HepG2 (cell line): Measurements from ENCODE around the gene PTPRM. TPM values are rescaled to one million over a fixed set of nuclear protein-coding genes. Genes with fewer than 3 reads are reported as not detected.

Experiments used
- ATF1 ChIP-seq: IDR thresholded peaks from 2 replicates; pipeline ENCODE4 v1.6.1; 2016; ENCODE audit warnings: mild to moderate bottlenecking, control low read depth
- BCL3 ChIP-seq: sonication (generic); formaldehyde crosslinking; IDR thresholded peaks from 2 replicates; pipeline ENCODE4 v1.5.1; 2020; ENCODE audit warnings: mild to moderate bottlenecking, missing genetic modification reagents, moderate library complexity
- CENPX ChIP-seq: sonication (generic); formaldehyde crosslinking; IDR thresholded peaks from 2 replicates; pipeline ENCODE4 v1.9.0; 2021; ENCODE audit warnings: mild to moderate bottlenecking, missing genetic modification reagents, moderate library complexity
- DRAP1 ChIP-seq: IDR thresholded peaks from 2 replicates; pipeline ENCODE4 v1.6.1; 2016; ENCODE audit warnings: missing genetic modification reagents, missing compliant biosample characterization
- EP300 ChIP-seq, 3 experiments: sonication (generic) in 1 of 3; formaldehyde crosslinking in 1 of 3; IDR thresholded peaks; 2 replicates each; pipeline versions ENCODE4 v1.5.1 to v1.6.1; 2011 to 2020; ENCODE audit warnings: low read depth in 2 of 3, low read length in 2 of 3, borderline replicate concordance in 1 of 3, improper control_type of control experiment in 1 of 3, mild to moderate bottlenecking in 1 of 3, missing genetic modification reagents in 1 of 3, moderate library complexity in 1 of 3
- FOXK1 ChIP-seq: sonication (generic); formaldehyde crosslinking; IDR thresholded peaks from 2 replicates; pipeline ENCODE4 v1.4.0; 2020; ENCODE audit warnings: low read depth, missing genetic modification reagents, borderline replicate concordance
- FOXO1 ChIP-seq: sonication (generic); formaldehyde crosslinking; IDR thresholded peaks from 2 replicates; pipeline ENCODE4 v1.4.0; 2020; ENCODE audit warnings: missing genetic modification reagents
- GFI1 ChIP-seq: sonication (generic); formaldehyde crosslinking; IDR thresholded peaks from 2 replicates; pipeline ENCODE4 v1.5.0; 2020; ENCODE audit warnings: missing genetic modification reagents, mild to moderate bottlenecking, borderline replicate concordance
- HDAC1 ChIP-seq: sonication (generic); formaldehyde crosslinking; IDR thresholded peaks from 2 replicates; pipeline ENCODE4 v1.5.1; 2020; ENCODE audit warnings: mild to moderate bottlenecking, missing genetic modification reagents
- LBX2 ChIP-seq: sonication (generic); formaldehyde crosslinking; IDR thresholded peaks from 2 replicates; pipeline ENCODE4 v1.5.0; 2020; ENCODE audit warnings: missing genetic modification reagents, mild to moderate bottlenecking, borderline replicate concordance
- MED13 ChIP-seq: sonication (generic); formaldehyde crosslinking; IDR thresholded peaks from 2 replicates; pipeline ENCODE4 v1.5.0; 2020; ENCODE audit warnings: missing genetic modification reagents
- NCOA2 ChIP-seq: sonication (generic); formaldehyde crosslinking; IDR thresholded peaks from 2 replicates; pipeline ENCODE4 v1.8.0; 2022; ENCODE audit warnings: inconsistent platforms
- NR2F6 ChIP-seq, 2 experiments: IDR thresholded peaks; 2 replicates each; pipeline ENCODE4 v1.6.1; 2016; ENCODE audit warnings: antibody characterized with exemption in 1 of 2, mild to moderate bottlenecking in 1 of 2
- POLR2A ChIP-seq, 2 experiments: IDR thresholded peaks; 2 replicates each; pipeline ENCODE4 v1.6.1; 2011; ENCODE audit warnings: low read depth in 2 of 2, low read length in 2 of 2, mild to moderate bottlenecking in 1 of 2, moderate library complexity in 1 of 2; ENCODE audit not compliant: insufficient read depth in 1 of 2
- SIX4 ChIP-seq: sonication (generic); formaldehyde crosslinking; IDR thresholded peaks from 2 replicates; pipeline ENCODE4 v1.4.0; 2020; ENCODE audit warnings: missing genetic modification reagents
- SNAI1 ChIP-seq: sonication (generic); formaldehyde crosslinking; IDR thresholded peaks from 2 replicates; pipeline ENCODE4 v1.5.0; 2020; ENCODE audit warnings: mild to moderate bottlenecking, missing genetic modification reagents, borderline replicate concordance
- TFE3 ChIP-seq: IDR thresholded peaks from 2 replicates; pipeline ENCODE4 v1.6.1; 2016
- YY1 ChIP-seq: IDR thresholded peaks from 2 replicates; pipeline ENCODE4 v1.6.1; 2011; ENCODE audit warnings: low read length, low read depth, moderate library complexity, mild to moderate bottlenecking; ENCODE audit not compliant: insufficient read depth, insufficient replicate concordance
- ZBTB20 ChIP-seq: sonication (generic); formaldehyde crosslinking; IDR thresholded peaks from 2 replicates; pipeline ENCODE4 v1.8.1; 2023; ENCODE audit warnings: missing genetic modification reagents, low read depth, mild to moderate bottlenecking, borderline replicate concordance
- ZBTB3 ChIP-seq: sonication (generic); formaldehyde crosslinking; IDR thresholded peaks from 2 replicates; pipeline ENCODE4 v1.4.0; 2020; ENCODE audit warnings: low read depth, mild to moderate bottlenecking, moderate library complexity, missing genetic modification reagents, borderline replicate concordance
- ZNF225 ChIP-seq: sonication (generic); formaldehyde crosslinking; IDR thresholded peaks from 2 replicates; pipeline ENCODE4 v1.4.0; 2020; ENCODE audit warnings: mild to moderate bottlenecking, missing genetic modification reagents
- ZNF576 ChIP-seq: sonication (generic); formaldehyde crosslinking; IDR thresholded peaks from 2 replicates; pipeline ENCODE4 v1.4.0; 2020; ENCODE audit warnings: mild to moderate bottlenecking, missing genetic modification reagents
- ZNF772 ChIP-seq: sonication (generic); formaldehyde crosslinking; IDR thresholded peaks from 2 replicates; pipeline ENCODE4 v1.5.0; 2020; ENCODE audit warnings: mild to moderate bottlenecking, missing genetic modification reagents
- ZNF816 ChIP-seq: sonication (generic); formaldehyde crosslinking; IDR thresholded peaks from 2 replicates; pipeline ENCODE4 v1.8.0; 2022; ENCODE audit warnings: missing genetic modification reagents, mild to moderate bottlenecking, borderline replicate concordance
- ZSCAN31 ChIP-seq: sonication (generic); formaldehyde crosslinking; IDR thresholded peaks from 2 replicates; pipeline ENCODE4 v1.5.0; 2020; ENCODE audit warnings: low read depth, mild to moderate bottlenecking, missing genetic modification reagents
- polyA plus RNA-seq, 8 experiments: library from polyadenylated mRNA; depleted of rRNA in 3 of 8; stranded (reverse) in 7 of 8; unstranded in 1 of 8; fragments of >200 nt; fragmentation: Illumina TruSeq in 4 of 8; extraction: Trizol in 4 of 8; gene quantifications; 2 replicates each; pipeline versions ENCODE4 v1.2.1 to v1.2.3, GENCODE V29; 2011 to 2016; ENCODE audit warnings: low read depth in 4 of 8, missing spikeins in 1 of 8, mixed read lengths in 1 of 8; ENCODE audit not compliant: insufficient read depth in 1 of 8
- total RNA-seq, 5 experiments: library from RNA; depleted of rRNA; stranded (reverse); fragments of >200 nt; fragmentation: Illumina TruSeq; extraction: Trizol; gene quantifications; 2 replicates each; pipeline ENCODE4 v1.2.3, GENCODE V29; 2016; ENCODE audit warnings: low read depth in 1 of 5

Gene PTPRM
- total and polyA plus RNA-seq, 2 of the 13 experiments (the other 11 are each of a cell fraction or from before 2014, with no cell fraction given) = 12.6 to 108 TPM

GRCh38 chr18:8177330-8178016 lies 610.4 kb downstream of the PTPRM start (continued):
- TF ChIP-seq EP300 (IDR thresholded peaks at IDR 0.05; ENCODE audit: low read depth in 2 of 2, low read length in 2 of 2) (peak in 1 of 2 experiments; percentile 63; a peak in 2 of 4 replicates), EP300 (CRISPR knock-in tag; IDR thresholded peaks at IDR 0.05; ENCODE audit: borderline replicate concordance) (no peak), ZBTB3 (CRISPR knock-in tag) (no peak), MED13 (CRISPR knock-in tag) (no peak), BCL3 (CRISPR knock-in tag) (no peak), ZBTB20 (CRISPR knock-in tag) (no peak), SIX4 (CRISPR knock-in tag) (0 out of 2 replicates have a peak, but pooled peaks have one; percentile 14), LBX2 (CRISPR knock-in tag) (no peak), ZNF225 (CRISPR knock-in tag) (no peak), CENPX (CRISPR knock-in tag) (no peak), POLR2A (IDR thresholded peaks at IDR 0.05; ENCODE audit: insufficient read depth in 1 of 2, low read depth in 2 of 2, low read length in 2 of 2) (no peak), ZSCAN31 (no peak), ZNF772 (CRISPR knock-in tag) (no peak), TFE3 (CRISPR knock-in tag) (no peak), FOXO1 (CRISPR knock-in tag) (peak; percentile 17; the same call in 1 of the 2 replicates), NR2F6 (IDR thresholded peaks at IDR 0.05) (peak; percentile 84), NR2F6 (CRISPR knock-in tag; IDR thresholded peaks at IDR 0.05) (peak; percentile 90), FOXK1 (CRISPR knock-in tag) (peak; percentile 75; the same call in 1 of the 2 replicates), NCOA2 (CRISPR knock-in tag) (peak; percentile 48; the same call in 1 of the 2 replicates), SNAI1 (CRISPR knock-in tag) (no peak), HDAC1 (CRISPR knock-in tag) (no peak; the same call in none of the 2 replicates), ATF1 (CRISPR knock-in tag) (no peak), DRAP1 (CRISPR knock-in tag) (no peak), YY1 (no peak), GFI1 (CRISPR knock-in tag) (peak; percentile 26; the same call in 1 of the 2 replicates), ZNF576 (CRISPR knock-in tag) (no peak), ZNF816 (CRISPR knock-in tag) (no peak)
